WTC11 (cell line): ENCODE results near the gene DNAAF8. TPM values are rescaled to one million over a fixed set of nuclear protein-coding genes. Genes with fewer than 3 reads are reported as not detected.

Experiments used
- ATAC-seq: fragments of 200-7000 bp; cut with Tn5 transposase; 2 replicates; pipeline ENCODE4 v1.10.0; 2021; ENCODE audit warnings: mild to moderate bottlenecking, moderate library complexity
- CTCF ChIA-PET: fragments of 300-600 bp; sonication (Branson Sonifier 250); formaldehyde crosslinking; loops from one replicate; lab custom pipeline; 2021; ENCODE audit warnings: antibody characterized with exemption; lab: Charles Lee
- POLR2A ChIA-PET: fragments of 350-600 bp; sonication (Branson Sonifier 250); formaldehyde crosslinking; loops from one replicate; lab custom pipeline; 2021; ENCODE audit warnings: antibody characterized with exemption; lab: Charles Lee
- DNase-seq: peaks from one replicate; pipeline ENCODE4 v3.0.0; 2021; ENCODE audit warnings: low spot score
- H3K27ac Mint-ChIP-seq: 2 replicates; pipeline ENCODE4 v1.8.0; 2021; ENCODE audit warnings: mixed read lengths
- H3K27me3 Mint-ChIP-seq: 2 replicates; pipeline ENCODE4 v1.8.0; 2021; ENCODE audit warnings: low read depth, mild to moderate bottlenecking, moderate library complexity, mixed read lengths
- H3K36me3 Mint-ChIP-seq: 2 replicates; pipeline ENCODE4 v1.8.0; 2021; ENCODE audit warnings: mixed read lengths
- H3K4me1 Mint-ChIP-seq: 2 replicates; pipeline ENCODE4 v1.8.0; 2022; ENCODE audit warnings: mixed read lengths
- H3K4me3 Mint-ChIP-seq: 2 replicates; pipeline ENCODE4 v1.8.0; 2021; ENCODE audit warnings: mild to moderate bottlenecking, moderate library complexity, mixed read lengths
- H3K9me3 Mint-ChIP-seq: 2 replicates; pipeline ENCODE4 v1.8.0; 2021; ENCODE audit warnings: mixed read lengths
- ATF1 ChIP-seq: sonication (generic); formaldehyde crosslinking; IDR thresholded peaks from 2 replicates; pipeline ENCODE4 v1.8.1; 2023; ENCODE audit warnings: mild to moderate bottlenecking, moderate library complexity, missing genetic modification reagents
- CBFB ChIP-seq: sonication (generic); formaldehyde crosslinking; IDR thresholded peaks from 2 replicates; pipeline ENCODE4 v1.8.1; 2022; ENCODE audit warnings: mild to moderate bottlenecking, low read depth, missing genetic modification reagents
- ESRRA ChIP-seq: sonication (generic); formaldehyde crosslinking; IDR thresholded peaks from 2 replicates; pipeline ENCODE4 v1.8.1; 2022; ENCODE audit warnings: mild to moderate bottlenecking, missing genetic modification reagents, borderline replicate concordance
- GRHL2 ChIP-seq: fragments of 250-450 bp; sonication (Bioruptor Pico); IDR thresholded peaks from 2 replicates; pipeline ENCODE4 v1.8.0; 2022; ENCODE audit warnings: mild to moderate bottlenecking, moderate library complexity; ENCODE audit not compliant: insufficient replicate concordance, severe bottlenecking
- RORB ChIP-seq: fragments of 250-450 bp; sonication (Bioruptor Pico); IDR thresholded peaks from 2 replicates; pipeline ENCODE4 v1.9.0; 2021; ENCODE audit warnings: mild to moderate bottlenecking
- SMAD3 ChIP-seq: sonication (generic); formaldehyde crosslinking; IDR thresholded peaks from 2 replicates; pipeline ENCODE4 v1.8.0; 2022; ENCODE audit warnings: missing genetic modification reagents, mild to moderate bottlenecking, borderline replicate concordance
- SOX15 ChIP-seq: fragments of 250-450 bp; sonication (Bioruptor Pico); IDR thresholded peaks from 2 replicates; pipeline ENCODE4 v1.9.0; 2021; ENCODE audit warnings: mild to moderate bottlenecking
- ZNF138 ChIP-seq: sonication (generic); formaldehyde crosslinking; conservative IDR thresholded peaks from 2 replicates; pipeline ENCODE4 v1.8.1; 2022; ENCODE audit warnings: mild to moderate bottlenecking, moderate library complexity, missing genetic modification reagents
- ZNF219 ChIP-seq: sonication (generic); formaldehyde crosslinking; IDR thresholded peaks from 2 replicates; pipeline ENCODE4 v1.8.0; 2023; ENCODE audit warnings: missing genetic modification reagents, mild to moderate bottlenecking, borderline replicate concordance
- total RNA-seq: library from RNA; stranded (reverse); gene quantifications from 3 replicates; pipeline ENCODE4 v1.2.3, GENCODE V29; 2021
- TF ChIP-seq, protein P1 (sequence below): sonication (generic); formaldehyde crosslinking; IDR thresholded peaks from 2 replicates; pipeline ENCODE4 v1.8.0; 2022; ENCODE audit warnings: mild to moderate bottlenecking, missing genetic modification reagents
- TF ChIP-seq, protein P2 (sequence below): sonication (generic); formaldehyde crosslinking; IDR thresholded peaks from 2 replicates; pipeline ENCODE4 v1.8.0; 2022; ENCODE audit warnings: mild to moderate bottlenecking, missing genetic modification reagents
- TF ChIP-seq, protein P3 (sequence below): sonication (generic); formaldehyde crosslinking; IDR thresholded peaks from 2 replicates; pipeline ENCODE4 v1.8.1; 2023; ENCODE audit warnings: mild to moderate bottlenecking, missing genetic modification reagents, borderline replicate concordance
- TF ChIP-seq, protein P4 (sequence below): fragments of 200-600 bp; IDR thresholded peaks from 2 replicates; pipeline ENCODE4 v1.8.0; 2022; ENCODE audit warnings: antibody characterized with exemption
- TF ChIP-seq, protein P5 (sequence below): sonication (generic); formaldehyde crosslinking; IDR thresholded peaks from 2 replicates; pipeline ENCODE4 v1.8.0; 2022; ENCODE audit warnings: mild to moderate bottlenecking, missing genetic modification reagents
- TF ChIP-seq, protein P6 (sequence below): sonication (generic); formaldehyde crosslinking; IDR thresholded peaks from 2 replicates; pipeline ENCODE4 v1.8.0; 2022; ENCODE audit warnings: mild to moderate bottlenecking, missing genetic modification reagents
- TF ChIP-seq, protein P7 (sequence below): sonication (generic); formaldehyde crosslinking; IDR thresholded peaks from 2 replicates; pipeline ENCODE4 v1.8.1; 2022; ENCODE audit warnings: low read depth, missing genetic modification reagents, borderline replicate concordance

DNAAF8 gene
- total RNA-seq, 1 experiment from 2014 or later, result 0.09 TPM

DNA sequence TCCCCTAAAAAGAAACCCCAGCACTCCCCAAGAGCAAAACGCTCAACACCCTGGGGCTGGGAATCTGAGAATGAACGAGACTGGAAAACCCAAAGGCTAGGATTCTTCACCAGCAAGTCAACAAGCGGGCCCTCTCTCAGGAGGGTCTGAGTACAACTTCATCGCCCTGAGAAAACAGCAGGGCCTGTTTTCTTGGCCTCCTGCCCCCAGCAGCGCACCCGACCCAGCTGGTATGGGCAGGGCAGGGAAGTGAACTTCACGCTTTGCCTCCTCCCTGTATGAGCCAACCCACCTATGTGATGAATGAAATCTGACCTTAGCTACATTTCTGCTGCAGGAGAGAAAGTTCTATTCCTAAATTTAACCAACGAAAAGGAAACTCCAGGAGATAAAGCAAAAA lies 29.8 kb upstream of the DNAAF8 start:
- Mint-ChIP-seq H3K36me3 (peaks cover 31% of the 10 kb centered on the region), H3K9me3 (no peaks in the 10 kb centered on the region), H3K27me3 (no peaks in the 10 kb centered on the region), H3K4me1 (no peaks in the 10 kb centered on the region), H3K4me3 (no peak overlapping the region), H3K27ac (no peak overlapping the region)
- ChIA-PET CTCF (interaction anchor here (1.1 to 2.6 kb wide), 3 partner anchors 9 to 22 kb away, joined by 3 to 9 read pairs (median 7); no protein-coding TSS in a partner anchor), POLR2A (interaction anchor here (1.2 kb wide), 1 partner anchor 10 kb away, joined by 5 read pairs; no protein-coding TSS in a partner anchor)
- ATAC-seq (no peak), DNase-seq (no peak)
- TF ChIP-seq, protein P1, sequence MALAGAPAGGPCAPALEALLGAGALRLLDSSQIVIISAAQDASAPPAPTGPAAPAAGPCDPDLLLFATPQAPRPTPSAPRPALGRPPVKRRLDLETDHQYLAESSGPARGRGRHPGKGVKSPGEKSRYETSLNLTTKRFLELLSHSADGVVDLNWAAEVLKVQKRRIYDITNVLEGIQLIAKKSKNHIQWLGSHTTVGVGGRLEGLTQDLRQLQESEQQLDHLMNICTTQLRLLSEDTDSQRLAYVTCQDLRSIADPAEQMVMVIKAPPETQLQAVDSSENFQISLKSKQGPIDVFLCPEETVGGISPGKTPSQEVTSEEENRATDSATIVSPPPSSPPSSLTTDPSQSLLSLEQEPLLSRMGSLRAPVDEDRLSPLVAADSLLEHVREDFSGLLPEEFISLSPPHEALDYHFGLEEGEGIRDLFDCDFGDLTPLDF (CRISPR knock-in tag), result no peak
- TF ChIP-seq ESRRA (CRISPR knock-in tag) (no peak), SMAD3 (no peak), CBFB (CRISPR knock-in tag) (no peak), GRHL2 (CRISPR knock-in tag) (no peak)
- TF ChIP-seq, protein P2, sequence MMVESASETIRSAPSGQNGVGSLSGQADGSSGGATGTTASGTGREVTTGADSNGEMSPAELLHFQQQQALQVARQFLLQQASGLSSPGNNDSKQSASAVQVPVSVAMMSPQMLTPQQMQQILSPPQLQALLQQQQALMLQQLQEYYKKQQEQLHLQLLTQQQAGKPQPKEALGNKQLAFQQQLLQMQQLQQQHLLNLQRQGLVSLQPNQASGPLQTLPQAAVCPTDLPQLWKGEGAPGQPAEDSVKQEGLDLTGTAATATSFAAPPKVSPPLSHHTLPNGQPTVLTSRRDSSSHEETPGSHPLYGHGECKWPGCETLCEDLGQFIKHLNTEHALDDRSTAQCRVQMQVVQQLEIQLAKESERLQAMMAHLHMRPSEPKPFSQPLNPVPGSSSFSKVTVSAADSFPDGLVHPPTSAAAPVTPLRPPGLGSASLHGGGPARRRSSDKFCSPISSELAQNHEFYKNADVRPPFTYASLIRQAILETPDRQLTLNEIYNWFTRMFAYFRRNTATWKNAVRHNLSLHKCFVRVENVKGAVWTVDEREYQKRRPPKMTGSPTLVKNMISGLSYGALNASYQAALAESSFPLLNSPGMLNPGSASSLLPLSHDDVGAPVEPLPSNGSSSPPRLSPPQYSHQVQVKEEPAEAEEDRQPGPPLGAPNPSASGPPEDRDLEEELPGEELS, result no peak
- TF ChIP-seq, protein P3, sequence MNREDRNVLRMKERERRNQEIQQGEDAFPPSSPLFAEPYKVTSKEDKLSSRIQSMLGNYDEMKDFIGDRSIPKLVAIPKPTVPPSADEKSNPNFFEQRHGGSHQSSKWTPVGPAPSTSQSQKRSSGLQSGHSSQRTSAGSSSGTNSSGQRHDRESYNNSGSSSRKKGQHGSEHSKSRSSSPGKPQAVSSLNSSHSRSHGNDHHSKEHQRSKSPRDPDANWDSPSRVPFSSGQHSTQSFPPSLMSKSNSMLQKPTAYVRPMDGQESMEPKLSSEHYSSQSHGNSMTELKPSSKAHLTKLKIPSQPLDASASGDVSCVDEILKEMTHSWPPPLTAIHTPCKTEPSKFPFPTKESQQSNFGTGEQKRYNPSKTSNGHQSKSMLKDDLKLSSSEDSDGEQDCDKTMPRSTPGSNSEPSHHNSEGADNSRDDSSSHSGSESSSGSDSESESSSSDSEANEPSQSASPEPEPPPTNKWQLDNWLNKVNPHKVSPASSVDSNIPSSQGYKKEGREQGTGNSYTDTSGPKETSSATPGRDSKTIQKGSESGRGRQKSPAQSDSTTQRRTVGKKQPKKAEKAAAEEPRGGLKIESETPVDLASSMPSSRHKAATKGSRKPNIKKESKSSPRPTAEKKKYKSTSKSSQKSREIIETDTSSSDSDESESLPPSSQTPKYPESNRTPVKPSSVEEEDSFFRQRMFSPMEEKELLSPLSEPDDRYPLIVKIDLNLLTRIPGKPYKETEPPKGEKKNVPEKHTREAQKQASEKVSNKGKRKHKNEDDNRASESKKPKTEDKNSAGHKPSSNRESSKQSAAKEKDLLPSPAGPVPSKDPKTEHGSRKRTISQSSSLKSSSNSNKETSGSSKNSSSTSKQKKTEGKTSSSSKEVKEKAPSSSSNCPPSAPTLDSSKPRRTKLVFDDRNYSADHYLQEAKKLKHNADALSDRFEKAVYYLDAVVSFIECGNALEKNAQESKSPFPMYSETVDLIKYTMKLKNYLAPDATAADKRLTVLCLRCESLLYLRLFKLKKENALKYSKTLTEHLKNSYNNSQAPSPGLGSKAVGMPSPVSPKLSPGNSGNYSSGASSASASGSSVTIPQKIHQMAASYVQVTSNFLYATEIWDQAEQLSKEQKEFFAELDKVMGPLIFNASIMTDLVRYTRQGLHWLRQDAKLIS, result no peak

DNA sequence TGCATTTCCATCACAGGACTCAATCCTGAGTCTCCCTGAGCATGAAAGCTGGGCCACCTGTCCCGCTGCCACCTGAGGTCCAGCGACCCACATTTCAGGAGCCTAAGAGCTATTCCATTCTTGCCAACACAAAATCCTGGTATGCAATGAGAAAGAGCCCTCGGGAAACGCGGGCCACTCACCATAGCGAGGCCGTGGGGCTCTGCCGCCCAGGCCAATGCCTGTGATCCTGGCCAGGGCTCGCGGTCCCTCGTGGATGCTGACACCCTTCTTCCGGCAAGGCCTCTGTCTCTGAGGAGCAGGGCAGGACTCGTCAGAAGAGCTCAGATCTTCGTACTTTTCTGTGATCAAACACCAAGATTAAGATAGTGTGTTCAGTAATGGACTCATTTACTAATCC lies 29.4 kb upstream of the DNAAF8 start:
- POLR2A ChIA-PET, result interaction anchor here (0.7 to 1.2 kb wide), 2 partner anchors 10 to 245 kb away, joined by 4 to 5 read pairs; no protein-coding TSS in a partner anchor
- H3K36me3 Mint-ChIP-seq, result peaks cover 31% of the 10 kb centered on the region

More for the DNA sequence above, 29.4 kb upstream of the DNAAF8 start:
- CTCF ChIA-PET, result interaction anchor here (1.1 to 2.6 kb wide), 3 partner anchors 9 to 22 kb away, joined by 3 to 9 read pairs (median 7); no protein-coding TSS in a partner anchor
- no peak overlapping the region for H3K4me3 Mint-ChIP-seq
- DNase-seq (no peak), ATAC-seq (no peak)
- H3K27me3 Mint-ChIP-seq, result no peaks in the 10 kb centered on the region
- H3K4me1 Mint-ChIP-seq, result no peaks in the 10 kb centered on the region
- no peak overlapping the region for H3K27ac Mint-ChIP-seq
- TF ChIP-seq ATF1 (CRISPR knock-in tag) (no peak), ESRRA (CRISPR knock-in tag) (no peak), ZNF138 (CRISPR knock-in tag) (no peak), RORB (no peak), ZNF219 (CRISPR knock-in tag) (no peak), SOX15 (CRISPR knock-in tag) (no peak)
- TF ChIP-seq, protein P4, sequence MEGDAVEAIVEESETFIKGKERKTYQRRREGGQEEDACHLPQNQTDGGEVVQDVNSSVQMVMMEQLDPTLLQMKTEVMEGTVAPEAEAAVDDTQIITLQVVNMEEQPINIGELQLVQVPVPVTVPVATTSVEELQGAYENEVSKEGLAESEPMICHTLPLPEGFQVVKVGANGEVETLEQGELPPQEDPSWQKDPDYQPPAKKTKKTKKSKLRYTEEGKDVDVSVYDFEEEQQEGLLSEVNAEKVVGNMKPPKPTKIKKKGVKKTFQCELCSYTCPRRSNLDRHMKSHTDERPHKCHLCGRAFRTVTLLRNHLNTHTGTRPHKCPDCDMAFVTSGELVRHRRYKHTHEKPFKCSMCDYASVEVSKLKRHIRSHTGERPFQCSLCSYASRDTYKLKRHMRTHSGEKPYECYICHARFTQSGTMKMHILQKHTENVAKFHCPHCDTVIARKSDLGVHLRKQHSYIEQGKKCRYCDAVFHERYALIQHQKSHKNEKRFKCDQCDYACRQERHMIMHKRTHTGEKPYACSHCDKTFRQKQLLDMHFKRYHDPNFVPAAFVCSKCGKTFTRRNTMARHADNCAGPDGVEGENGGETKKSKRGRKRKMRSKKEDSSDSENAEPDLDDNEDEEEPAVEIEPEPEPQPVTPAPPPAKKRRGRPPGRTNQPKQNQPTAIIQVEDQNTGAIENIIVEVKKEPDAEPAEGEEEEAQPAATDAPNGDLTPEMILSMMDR, result no peak
- TF ChIP-seq, protein P5, sequence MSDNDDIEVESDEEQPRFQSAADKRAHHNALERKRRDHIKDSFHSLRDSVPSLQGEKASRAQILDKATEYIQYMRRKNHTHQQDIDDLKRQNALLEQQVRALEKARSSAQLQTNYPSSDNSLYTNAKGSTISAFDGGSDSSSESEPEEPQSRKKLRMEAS (CRISPR knock-in tag), result no peak
- TF ChIP-seq, protein P6, sequence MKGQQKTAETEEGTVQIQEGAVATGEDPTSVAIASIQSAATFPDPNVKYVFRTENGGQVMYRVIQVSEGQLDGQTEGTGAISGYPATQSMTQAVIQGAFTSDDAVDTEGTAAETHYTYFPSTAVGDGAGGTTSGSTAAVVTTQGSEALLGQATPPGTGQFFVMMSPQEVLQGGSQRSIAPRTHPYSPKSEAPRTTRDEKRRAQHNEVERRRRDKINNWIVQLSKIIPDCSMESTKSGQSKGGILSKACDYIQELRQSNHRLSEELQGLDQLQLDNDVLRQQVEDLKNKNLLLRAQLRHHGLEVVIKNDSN (CRISPR knock-in tag), result no peak
- TF ChIP-seq, protein P7, sequence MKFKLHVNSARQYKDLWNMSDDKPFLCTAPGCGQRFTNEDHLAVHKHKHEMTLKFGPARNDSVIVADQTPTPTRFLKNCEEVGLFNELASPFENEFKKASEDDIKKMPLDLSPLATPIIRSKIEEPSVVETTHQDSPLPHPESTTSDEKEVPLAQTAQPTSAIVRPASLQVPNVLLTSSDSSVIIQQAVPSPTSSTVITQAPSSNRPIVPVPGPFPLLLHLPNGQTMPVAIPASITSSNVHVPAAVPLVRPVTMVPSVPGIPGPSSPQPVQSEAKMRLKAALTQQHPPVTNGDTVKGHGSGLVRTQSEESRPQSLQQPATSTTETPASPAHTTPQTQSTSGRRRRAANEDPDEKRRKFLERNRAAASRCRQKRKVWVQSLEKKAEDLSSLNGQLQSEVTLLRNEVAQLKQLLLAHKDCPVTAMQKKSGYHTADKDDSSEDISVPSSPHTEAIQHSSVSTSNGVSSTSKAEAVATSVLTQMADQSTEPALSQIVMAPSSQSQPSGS (CRISPR knock-in tag), result no peak
- H3K9me3 Mint-ChIP-seq, result no peaks in the 10 kb centered on the region
